COLO829 (cell line): Measurements from ENCODE around the gene UVRAG.

Experiments
- DNase-seq: peaks from one replicate; pipeline ENCODE4 v3.0.0; 2012; ENCODE audit warnings: low spot score

Gene UVRAG

DNA sequence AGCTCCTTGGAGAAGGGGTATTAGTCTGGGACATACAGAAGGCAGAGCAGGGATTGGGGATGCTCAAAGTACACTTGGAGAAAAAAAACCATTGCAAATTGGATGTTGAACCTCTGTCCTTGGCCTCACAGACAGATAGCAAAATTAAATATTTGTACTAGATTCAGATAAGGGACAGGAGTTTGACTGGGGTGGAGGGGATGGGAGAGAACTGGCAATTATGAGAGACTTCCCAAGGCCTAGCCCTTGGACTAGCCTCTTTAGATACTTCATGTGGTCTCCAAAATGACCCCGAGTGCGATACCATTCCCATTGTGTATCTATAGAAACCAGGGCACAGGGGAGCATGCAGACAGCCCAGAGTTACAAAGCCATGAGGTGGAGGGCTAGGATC is 30.9 kb upstream of the UVRAG start:
- DNase-seq: no peak

DNA sequence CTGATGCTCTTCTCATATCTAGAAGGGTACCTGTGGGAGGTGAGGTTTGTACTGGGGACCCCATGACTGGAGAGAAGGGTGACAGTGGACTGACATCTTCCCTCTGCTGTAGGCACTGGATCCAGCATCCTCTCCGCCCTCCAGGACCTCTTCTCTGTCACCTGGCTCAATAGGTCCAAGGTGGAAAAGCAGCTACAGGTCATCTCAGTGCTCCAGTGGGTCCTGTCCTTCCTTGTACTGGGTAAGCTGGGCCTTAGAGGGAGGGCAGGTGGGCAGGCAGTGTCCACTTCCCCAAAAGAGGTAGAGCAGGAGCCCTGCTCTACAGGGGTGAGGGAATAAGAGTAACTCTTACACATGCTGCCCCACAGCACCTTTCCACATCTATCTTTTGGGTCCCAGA is 30.5 kb upstream of the UVRAG start:
- DNase-seq: no peak

DNA sequence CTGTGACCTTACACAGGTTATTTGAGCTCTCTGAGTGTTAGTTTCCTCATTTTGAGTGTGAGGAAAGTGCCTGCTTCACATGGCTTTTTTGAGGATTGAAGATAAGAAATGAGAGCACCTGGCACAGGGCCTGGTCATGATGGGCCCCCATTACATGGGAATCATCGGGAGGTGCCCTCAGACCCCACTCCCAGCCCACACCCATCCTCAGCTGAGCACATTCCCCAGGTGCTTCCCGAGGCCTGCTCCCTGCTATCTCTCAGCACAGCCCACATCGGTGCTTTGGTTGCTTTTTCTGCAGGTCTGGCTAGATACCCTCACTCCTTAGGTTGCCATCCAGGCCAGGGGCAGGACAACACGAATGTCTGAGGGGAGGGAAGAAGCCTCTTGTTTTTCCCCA is 29.8 kb upstream of the UVRAG start:
- no peak for DNase-seq

DNA sequence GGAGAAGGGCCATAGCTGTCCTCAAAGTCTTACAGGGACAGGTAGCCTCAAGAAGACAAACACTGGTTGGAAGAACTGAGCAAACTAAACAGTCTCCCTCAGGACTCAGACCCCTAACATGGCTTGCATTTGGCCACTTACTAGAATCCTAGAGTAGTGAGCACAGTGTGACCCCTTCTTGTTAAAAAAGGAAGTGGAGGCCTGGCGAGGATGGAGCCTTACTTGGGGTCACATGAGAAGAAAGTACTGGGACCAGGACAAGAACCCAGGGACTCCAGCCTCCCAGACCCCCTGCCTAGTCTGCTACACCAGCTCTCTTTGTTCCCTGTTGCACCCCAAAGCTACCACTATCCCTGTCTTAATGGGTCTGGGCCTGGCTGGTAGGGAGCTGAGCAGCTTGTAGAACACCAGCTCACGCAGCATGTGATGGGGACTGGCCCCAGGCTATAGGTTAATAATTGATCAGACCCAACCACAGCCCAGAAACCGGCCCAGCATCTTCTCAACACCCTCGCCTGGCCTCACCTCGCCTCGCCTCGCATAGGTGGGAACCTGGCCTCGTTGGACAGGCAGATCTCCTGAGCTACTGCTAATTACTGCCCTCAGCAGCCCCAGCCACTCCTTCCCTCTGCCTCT is 28.8 kb upstream of the UVRAG start:
- no peak for DNase-seq

DNA sequence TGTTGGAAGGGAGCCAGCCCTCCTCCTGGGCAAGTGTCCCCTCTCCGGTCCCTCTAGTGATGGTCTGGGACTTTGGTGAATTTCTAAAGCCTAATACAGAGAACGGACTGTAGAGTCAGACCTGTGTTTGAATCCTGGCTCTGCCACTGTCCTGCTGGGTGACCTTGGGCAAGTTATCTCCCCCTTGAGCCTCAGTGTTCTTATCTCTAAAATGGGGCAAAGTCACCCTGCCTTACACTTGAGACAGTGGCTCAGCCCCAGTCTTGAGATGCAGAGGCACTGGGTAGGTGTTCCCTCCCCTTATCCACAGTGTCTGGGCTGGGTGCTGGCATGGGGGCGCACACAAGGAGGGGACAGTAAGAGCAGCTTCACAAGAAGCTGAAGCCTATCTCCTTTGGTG is 25.5 kb upstream of the UVRAG start:
- no peak for DNase-seq

DNA sequence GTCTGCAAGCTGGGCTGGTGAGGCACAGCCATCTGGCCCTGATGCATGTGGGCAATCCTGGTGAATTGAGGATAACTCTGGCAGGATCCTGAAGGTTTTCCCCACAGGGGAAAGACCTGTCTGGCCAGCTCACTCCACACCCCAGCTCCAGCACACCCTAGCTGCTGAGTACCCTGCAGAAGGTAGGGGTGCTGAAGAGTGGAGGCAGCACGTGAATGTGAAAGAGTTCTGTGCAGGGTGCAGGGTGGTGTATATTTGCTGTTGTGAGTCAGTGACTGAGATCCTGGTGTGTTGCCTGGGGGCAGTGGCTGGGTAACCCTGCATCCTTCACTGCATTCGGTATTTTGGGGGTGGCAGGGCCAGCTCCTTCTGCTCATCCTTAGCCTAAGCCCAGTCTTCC is 24.0 kb upstream of the UVRAG start:
- no peak for DNase-seq

DNA sequence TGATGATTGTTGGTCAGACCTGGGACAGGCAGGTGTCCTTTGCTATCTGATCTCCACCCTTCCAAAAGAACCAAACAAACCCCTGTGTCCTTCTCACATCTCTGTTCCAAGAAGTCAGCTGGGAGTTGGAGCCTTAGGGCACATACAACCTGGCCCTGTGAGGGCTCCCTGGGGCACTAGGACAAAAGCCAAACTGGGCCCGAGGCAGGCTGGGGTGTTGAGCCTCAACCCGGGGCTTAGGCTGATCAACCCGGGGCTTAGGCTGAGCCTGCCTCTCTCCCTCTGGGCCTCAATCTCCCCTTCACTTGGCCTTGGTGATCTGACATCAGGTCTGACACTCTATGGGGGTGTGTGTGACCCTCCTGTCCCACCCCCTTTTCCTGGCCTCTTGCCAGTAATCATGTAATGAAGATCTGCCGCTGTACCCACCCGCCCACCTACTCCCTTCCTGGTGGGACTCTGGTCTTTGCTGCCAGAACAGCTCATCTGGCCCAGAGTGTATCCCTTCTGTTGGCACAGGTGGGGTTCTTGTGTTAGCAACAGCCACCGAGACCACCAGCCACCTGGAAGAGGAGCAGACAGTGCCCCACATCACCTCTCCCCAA is 22.8 kb upstream of the UVRAG start:
- no peak for DNase-seq

DNA sequence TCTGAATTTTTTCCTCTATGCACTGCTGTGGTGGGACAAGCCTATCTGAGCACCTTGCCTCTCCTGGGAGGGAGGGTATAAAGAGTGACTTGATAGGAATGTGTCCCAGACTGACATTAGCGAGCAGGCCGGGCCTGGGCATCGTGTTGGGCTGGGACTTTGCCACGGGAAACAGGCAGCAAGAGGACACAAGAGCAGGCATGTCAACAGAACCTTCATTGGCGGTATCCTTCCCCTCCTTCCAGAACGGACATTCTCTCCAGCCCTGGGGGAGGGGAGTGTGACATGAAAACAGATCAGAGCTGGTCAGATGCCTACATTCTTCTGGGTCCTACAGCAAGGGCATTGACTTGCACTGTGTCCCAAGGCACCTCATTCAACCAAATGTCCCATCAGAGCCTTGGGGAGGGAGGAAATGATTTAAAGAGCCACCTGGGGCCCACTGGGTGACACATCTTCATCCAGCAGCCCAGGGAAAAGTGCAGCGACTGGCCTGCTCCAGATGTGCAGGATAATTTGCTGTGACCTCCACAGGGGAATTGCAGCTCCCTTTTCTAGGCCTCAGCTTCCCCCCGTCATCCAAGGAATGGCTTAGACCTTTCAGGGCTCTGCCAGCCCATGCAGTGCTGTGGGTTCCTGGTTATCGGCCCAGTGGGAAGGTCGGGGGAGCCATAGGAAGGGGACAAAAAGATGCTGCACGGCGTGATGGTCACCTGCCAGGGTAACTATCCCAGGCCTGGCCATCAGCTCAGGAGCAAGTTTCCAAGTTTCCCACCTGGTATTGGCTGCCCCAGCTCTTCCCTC is 21.8 kb upstream of the UVRAG start:
- DNase-seq: no peak

DNA sequence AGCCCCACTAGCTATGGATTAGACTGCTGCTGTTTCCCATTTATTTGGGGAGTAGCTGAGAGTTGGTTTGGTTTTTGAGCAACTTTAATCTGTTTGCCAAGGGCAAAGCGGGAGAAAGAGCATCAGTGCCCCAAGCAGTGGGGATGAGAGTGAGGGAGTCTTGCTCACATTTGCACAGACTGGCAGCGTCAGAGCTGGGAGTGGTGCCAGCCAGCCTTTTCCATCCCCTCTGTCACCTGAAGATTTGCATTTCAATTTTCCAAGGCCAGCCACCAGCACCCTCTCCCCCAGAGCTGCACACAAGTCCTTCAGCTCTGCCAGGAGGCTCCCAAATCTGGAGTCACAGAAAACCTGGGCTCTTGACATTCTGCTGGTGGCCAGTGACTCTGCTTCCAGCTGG is 21.0 kb upstream of the UVRAG start:
- no peak for DNase-seq

DNA sequence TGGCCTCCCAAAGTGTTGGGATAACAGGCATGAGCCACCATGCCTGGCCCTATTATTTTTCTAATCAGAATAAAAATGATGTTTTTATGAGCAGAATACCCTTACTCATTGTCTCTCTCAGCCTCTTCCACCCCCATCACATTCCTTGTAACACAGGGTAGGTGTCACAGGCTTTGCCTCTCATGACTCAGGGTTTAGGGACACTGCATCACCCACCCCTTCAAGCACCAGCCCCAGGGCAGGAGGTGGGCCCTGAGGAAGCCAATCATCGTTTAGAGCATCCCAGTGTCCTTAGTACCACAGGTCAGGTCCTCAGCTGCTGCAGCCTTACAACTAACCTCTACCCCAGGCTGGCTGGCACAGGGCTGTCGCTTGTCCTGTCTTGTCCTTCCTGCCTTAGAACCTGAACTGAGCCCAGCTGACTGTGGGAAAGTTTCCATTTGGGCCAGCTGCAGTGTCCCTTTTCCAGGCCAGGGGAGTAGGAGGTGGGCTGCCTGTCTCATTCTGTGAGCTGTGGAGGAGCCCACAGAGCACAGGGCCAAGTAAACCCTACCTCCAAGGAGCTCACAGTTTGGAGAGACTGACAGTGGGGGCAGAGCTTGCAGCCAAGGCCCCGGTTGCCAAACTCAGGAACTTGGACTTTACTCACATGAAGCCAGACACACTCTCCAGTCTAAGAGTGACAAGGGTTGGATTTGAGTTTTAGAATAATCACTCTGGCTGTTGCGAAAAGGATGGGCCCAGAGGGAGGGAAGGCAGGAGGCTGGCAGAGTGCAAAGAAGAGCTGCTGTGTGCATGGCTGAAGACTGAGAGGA is 19.5 kb upstream of the UVRAG start:
- no peak for DNase-seq

DNA sequence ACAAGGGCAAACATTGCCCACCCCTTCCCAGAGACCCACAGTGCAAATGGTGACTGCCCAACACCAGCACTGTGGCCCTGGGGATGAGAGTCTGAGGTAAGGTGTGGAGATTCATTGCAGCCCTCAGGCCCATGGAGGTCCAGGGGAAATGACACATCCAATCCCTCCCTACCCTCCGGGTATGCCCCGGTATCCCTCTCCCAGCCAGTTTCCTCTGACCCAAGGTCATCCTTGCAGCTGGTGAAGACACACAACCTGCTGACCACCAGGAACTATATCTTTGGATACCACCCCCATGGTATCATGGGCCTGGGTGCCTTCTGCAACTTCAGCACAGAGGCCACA is 18.9 kb upstream of the UVRAG start:
- no peak for DNase-seq

DNA sequence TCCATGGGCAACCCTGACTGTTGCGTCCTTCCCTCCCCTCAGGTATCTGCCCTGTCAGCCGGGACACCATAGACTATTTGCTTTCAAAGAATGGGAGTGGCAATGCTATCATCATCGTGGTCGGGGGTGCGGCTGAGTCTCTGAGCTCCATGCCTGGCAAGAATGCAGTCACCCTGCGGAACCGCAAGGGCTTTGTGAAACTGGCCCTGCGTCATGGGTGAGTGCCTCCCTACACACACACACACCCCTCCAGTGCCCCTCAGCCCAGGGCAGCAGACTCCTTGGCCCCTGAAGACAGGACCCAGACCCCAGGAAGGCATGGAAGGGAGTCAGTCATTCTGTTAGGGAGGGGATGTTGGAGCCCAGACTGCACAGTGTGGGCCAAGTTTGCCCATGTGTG is 17.9 kb upstream of the UVRAG start:
- no peak for DNase-seq

DNA sequence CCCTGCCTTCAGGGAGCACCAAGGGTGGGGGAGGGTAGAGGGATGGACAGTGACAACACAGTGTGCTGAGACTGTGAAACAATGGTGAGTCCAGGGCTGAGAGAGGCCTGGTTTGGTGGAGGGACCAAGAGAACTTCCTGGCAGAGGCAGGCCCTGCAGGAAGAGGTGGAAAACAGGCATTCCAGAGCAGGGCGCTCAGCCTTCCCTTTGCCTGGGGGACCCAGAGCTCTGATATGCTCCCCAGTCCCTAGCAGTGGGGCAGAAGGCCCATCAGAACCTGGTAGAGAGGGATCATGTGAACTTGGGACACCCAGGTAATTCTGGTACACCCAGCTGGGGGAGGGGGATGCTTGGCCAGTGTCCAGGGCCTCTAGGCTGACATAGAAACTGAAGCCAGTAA is 17.2 kb upstream of the UVRAG start:
- DNase-seq: no peak

DNA sequence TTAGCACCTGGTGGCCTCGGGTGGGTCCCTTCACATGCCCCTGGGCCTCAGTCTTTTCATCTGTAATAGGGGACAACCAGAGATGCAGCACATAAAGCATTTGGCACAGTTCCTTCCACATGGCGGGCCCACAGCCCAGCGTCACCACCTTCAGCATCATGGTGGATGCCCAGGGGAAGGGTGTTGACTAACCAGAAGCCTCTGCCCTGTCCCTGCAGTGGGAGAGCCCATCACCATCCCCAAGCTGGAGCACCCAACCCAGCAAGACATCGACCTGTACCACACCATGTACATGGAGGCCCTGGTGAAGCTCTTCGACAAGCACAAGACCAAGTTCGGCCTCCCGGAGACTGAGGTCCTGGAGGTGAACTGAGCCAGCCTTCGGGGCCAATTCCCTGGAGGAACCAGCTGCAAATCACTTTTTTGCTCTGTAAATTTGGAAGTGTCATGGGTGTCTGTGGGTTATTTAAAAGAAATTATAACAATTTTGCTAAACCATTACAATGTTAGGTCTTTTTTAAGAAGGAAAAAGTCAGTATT is 14.8 kb upstream of the UVRAG start:
- no peak for DNase-seq

DNA sequence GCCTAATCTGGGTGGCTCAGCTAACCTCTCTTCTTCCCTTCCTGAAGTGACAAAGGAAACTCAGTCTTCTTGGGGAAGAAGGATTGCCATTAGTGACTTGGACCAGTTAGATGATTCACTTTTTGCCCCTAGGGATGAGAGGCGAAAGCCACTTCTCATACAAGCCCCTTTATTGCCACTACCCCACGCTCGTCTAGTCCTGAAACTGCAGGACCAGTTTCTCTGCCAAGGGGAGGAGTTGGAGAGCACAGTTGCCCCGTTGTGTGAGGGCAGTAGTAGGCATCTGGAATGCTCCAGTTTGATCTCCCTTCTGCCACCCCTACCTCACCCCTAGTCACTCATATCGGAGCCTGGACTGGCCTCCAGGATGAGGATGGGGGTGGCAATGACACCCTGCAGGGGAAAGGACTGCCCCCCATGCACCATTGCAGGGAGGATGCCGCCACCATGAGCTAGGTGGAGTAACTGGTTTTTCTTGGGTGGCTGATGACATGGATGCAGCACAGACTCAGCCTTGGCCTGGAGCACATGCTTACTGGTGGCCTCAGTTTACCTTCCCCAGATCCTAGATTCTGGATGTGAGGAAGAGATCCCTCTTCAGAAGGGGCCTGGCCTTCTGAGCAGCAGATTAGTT is 14.2 kb upstream of the UVRAG start:
- DNase-seq: peak; percentile 92

DNA sequence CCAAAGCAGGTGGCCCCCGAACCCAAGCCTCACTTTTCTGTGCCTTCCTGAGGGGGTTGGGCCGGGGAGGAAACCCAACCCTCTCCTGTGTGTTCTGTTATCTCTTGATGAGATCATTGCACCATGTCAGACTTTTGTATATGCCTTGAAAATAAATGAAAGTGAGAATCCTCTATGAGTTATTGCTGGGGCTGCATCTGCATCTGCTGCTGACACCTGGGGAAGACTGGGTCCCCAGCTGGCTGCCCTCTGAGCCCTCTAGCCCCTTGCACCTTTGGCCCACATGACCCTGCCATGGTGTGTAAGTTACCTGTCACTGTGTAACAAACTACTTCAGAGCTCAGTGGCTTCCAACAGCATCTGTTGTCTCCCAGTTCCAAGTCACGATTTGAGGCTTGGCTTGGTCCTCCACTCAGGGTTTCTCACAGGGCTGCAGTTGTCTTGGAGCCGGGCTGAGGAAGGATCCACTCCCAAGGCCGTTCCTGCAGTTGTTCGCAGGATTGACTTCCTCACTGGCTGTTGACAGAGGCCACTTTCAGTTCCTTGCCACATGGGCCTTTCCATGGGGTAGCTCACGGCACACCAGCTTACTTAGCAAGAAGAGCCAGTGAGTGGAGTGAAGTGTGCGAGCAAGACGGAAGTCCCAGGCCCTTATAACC is 13.5 kb upstream of the UVRAG start:
- DNase-seq: no peak

DNA sequence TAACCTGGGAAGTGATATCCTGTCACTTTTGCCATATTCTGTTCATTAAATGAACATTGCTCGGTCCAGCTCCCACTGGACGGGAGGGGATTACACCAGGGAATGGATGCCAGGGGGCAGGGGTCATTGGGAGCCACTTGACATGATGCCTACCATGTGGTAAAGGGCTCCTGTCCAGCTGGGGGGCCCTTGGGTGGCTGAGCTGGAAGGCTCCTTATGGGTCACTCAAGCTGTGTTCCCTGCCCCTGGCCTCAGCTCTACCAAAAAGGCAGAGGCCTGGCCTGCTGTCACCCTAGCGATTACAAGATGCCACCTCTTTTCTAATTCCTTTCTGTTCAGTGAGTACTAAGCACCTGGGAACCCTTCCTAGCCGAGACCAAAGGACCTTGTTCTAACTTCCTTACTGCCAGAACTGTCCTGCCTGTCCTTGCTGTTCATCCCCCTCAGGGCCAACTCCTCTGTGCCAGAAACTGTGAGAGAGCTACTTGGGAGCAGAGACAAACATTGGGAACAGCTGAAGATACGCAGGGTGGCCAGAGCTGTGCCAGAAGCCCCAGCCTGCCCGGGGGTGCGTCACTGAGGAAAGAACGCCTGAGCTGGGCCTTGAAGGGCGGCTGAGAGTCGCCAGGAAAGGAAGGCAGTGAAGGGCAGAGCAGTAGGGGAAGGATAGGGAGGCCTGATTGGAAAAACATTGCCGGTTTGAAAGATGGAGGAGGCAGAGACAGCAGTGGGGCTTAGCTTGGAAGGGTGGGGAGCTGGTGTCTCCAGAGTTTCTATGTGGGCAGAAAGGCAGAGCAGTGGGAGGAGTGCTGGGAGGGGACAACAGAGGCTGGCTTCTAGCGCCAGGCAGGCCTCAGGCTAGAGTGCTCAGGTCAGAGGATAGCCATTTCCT is 12.7 kb upstream of the UVRAG start:
- no peak for DNase-seq

DNA sequence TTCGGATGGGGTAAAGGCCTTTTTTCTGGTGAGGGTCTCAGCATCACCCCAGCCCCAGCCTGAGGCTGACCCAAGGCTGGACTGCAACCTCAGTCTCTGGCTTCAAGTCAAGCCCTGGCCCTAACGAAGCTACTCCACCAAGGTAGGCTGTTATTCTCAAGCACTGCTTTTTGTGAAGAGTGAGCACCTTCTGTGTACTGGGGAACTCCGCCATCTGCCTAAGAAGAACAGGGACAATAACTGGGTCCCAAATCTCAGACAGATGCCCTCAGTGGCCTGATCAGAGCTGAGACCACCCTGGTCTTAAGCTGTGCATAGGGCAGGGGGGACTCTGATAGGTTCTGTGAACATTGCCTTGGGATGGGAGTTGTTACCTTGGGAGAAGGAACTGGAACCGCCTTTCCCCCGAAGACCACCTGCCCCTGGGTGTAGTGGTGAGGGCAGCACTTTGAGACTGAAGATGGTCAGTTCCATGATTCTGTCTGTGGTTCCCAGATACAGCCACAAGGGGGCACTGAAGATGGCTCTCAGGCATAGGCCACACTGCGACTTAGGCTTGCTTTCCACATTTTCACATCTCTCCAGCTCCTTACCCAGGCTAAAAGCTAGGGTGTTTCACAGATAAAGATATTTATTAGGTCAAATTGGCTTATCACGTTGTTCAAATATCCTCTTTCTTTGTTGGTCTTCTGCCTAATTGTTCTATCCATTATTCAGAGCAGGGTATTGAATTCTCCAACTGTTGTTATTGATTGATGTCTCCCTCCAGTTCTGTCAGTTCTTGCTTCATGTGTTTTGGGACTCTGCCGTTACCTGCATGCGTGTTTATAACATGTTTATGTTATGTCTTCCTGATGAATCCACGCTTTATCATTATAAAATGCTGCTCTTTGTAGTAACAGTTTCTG is 11.8 kb upstream of the UVRAG start:
- DNase-seq: peak; percentile 84

DNA sequence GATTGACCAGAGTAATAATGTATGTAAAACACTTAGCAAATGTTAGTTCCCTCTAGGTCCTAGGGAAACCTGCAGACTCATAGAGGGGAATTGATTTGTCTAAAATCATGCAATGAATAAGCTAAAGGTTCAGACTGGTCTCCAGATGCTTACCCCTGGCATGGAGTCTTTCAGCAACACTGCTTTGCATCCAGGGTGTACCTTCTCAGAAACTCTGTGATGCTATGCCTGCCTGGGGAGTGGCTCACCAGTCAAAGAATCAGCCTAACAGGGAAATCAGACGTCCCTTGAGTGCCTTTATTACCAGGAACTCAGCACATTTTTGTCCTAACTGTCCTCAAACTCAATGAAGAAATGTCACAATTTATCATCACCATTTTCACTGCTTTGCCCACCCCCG is 5.9 kb upstream of the UVRAG start:
- DNase-seq: no peak
